GM08714 (cell line): ENCODE results near the gene CLECL1.
A peak's percentile ranks its signal among the peaks of the same experiment; 100 is the strongest.
"Not testable (repeated sequence)": the region's sequence is repeated elsewhere in the genome, so short reads cannot be mapped to it uniquely, and the experiment has no call there.

ENCODE experiments used
- H3K4me3 ChIP-seq: fragments of 200-500 bp; sonication (Bioruptor generic); 2 replicates; pipeline ENCODE4 v1.5.1; 2014; ENCODE audit warnings: mild to moderate bottlenecking, low read length, inconsistent platforms
- ZNF274 ChIP-seq: IDR thresholded peaks from 2 replicates; pipeline ENCODE4 v1.6.1; 2012; ENCODE audit warnings: mild to moderate bottlenecking, low read depth, low read length

Gene CLECL1

DNA sequence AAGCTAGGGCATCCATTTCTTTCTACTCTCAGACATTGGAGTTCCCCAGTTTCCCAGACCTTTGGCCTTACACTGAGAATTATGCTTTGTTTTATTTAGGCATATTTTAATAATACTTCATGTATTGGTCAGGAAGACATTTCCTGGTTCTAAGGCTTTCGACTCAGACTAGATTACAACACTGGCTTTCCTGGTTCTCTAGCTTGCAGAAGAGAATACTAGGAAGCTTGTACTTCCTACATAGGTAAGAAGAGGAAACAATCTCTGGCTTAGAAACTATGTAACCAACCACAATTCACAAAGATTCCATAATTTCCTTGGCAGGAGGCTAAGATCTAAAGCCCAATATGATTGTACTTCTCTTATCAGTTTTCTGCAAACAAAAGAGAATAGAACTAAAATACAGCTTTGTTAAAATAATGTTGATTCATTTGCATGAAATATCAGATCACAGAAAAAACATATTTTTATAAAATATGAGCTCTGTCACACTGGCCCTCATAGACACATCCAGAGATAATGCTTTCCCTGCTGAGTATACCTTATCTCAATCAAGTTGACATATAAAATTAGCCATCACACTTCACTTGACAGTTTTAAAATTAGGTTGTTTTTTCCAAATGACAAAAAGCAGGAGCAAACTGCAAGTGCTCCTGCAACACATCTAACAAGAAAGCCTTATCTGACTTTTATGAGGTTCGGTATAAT, 32.8 kb downstream of the CLECL1 start:
- no peak for TF ChIP-seq ZNF274
- no peak overlapping the region for H3K4me3 ChIP-seq

DNA sequence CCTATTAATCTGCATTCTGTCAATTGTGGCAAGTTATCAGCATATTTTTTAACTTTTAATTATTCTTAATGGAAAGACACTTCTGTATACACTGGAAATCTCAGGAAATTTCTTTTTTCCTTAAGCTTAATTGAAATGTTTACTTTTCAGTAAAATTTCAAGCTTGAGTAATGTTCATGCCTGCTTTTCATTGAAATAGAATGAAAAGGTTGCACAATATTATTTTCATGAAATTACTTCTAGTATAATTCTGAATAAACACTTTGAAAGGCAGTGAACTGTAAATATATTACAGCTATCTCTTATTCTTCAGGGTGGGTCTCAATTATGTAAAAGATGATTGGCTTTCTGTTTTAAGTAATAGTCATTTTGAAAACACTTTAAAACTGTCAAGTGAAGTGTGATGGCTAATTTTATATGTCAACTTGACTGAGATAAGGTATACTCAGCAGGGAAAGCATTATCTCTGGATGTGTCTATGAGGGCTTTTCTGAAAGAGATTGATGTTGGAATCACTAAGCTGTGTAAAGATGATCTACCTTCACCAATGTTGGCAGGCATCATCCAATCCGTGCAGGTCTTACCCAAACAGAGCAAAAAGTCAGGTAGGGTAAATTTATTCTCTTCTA, 33.5 kb downstream of the CLECL1 start:
- H3K4me3 ChIP-seq: no peak overlapping the region
- no peak for TF ChIP-seq ZNF274

GRCh38 chr12:9698681-9699080, 34.2 kb downstream of the CLECL1 start:
- TF ChIP-seq ZNF274: no peak
- no peak overlapping the region for H3K4me3 ChIP-seq

- TF ChIP-seq ZNF274: no peak
- no peak overlapping the region for H3K4me3 ChIP-seq
Observed at GRCh38 chr12:9697619-9698018, 35.3 kb downstream of the CLECL1 start.

- H3K4me3 ChIP-seq: not testable (repeated sequence)
Observed at GRCh38 chr12:9695661-9696060, 37.2 kb downstream of the CLECL1 start.

DNA sequence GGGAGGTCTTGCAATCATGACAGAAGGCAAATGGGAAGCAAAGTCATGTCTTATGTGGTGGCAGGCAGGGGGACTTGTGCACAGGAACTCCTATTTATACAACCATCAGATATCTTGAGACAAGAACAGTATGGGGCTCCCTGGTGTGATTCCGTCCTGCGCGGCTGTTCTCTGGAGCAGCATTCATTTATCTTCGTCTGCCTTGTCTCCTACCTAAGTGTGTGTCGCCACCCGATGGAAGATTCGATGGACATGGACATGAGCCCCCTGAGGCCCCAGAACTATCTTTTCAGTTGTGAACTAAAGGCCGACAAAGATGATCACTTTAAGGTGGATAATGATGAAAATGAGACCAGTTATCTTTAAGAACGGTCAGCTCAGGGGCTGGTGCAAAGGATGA, 37.7 kb downstream of the CLECL1 start:
- not testable (repeated sequence) for H3K4me3 ChIP-seq

- no peak for TF ChIP-seq ZNF274
- H3K4me3 ChIP-seq: no peak overlapping the region
Observed at GRCh38 chr12:9694241-9694640, 38.7 kb downstream of the CLECL1 start.

- TF ChIP-seq ZNF274: no peak
- no peak overlapping the region for H3K4me3 ChIP-seq
Observed at GRCh38 chr12:9692909-9693308, 40.0 kb downstream of the CLECL1 start.

GRCh38 chr12:9687228-9687627, 45.7 kb downstream of the CLECL1 start:
- TF ChIP-seq ZNF274: no peak
- H3K4me3 ChIP-seq: no peak overlapping the region

GRCh38 chr12:9685915-9686314, 47.0 kb downstream of the CLECL1 start:
- TF ChIP-seq ZNF274: no peak
- no peak overlapping the region for H3K4me3 ChIP-seq

- H3K4me3 ChIP-seq: not testable (repeated sequence)
Observed at GRCh38 chr12:9685366-9685765, 47.5 kb downstream of the CLECL1 start.

DNA sequence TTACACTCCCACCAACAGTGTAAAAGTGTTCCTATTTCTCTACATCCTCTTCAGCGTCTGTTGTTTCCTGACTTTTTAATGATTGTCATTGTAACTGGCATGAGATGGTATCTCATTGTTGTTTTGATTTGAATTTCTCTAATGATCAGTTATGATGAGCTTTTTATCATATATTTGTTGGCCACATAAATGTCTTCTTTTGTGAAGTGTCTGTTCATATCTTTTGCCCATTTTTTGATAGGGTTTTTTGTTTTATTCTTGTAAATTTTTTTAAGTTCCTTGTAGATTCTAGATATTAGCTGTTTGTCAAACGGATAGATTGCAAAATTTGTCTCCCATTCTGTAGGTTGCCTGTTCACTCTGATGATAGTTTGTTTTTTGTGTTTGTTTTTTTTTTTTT, 49.9 kb downstream of the CLECL1 start:
- H3K4me3 ChIP-seq: not testable (repeated sequence)

DNA sequence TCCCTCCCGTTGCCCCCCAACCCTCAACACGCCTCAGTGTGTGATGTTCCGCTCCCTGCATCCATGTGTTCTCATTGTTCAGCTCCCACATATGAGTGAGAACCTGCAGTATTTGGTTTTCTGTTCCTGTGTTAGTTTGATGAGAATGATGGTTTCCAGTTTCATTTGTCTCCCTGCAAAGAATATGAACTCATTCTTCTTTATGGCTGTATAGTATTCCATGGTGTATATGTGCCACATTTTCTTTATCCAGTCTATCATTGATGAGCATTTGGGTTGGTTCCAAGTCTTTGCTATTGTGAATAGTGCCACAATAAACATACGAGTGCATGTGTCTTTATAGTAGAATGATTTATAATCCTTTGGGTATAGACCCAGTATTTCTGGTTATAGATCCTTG, 50.4 kb downstream of the CLECL1 start:
- not testable (repeated sequence) for H3K4me3 ChIP-seq

- H3K4me3 ChIP-seq: peak overlapping the region; percentile 70; the same call in 1 of the 2 replicates
- no peak for TF ChIP-seq ZNF274
Observed at GRCh38 chr12:9674226-9674590, 58.7 kb downstream of the CLECL1 start.

DNA sequence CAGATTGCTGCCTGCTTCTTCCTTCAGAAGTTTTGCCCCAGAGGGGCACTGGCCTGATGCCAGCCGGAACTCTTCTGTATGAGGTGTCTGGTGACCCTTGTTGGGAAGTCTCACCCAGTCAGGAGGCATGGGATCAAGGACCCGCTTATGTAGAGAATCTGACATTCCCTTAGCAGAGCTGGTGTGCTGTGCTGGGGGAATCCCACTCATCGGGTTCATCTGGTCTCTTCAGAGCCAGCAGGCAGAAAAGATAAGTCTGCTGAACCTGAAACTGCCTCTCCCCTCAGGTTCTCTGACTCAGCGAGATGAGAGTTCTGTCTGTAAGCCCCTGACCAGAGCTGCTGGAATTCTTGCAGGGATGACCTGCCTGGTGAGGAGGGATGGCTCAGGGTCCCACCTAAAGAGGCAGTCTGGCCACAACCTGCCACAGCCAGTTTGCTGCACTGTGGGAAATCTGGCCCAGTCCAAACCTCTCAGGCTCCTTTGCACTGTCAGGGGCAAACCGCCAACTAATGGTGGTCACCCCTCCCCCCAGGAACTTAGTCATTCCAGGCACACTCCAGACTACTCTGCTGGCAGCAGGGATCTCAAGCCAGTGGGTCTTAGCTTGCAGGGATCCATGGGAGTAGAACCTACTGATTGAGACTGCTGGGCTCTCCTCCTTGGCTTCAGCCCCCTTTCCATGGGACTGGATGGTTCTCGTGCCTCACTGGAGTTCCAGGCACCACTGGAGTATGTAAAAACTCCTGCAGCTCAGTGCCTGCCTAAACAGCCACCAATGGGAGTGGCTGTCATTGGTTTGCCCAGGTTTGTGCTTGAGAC, 59.3 kb downstream of the CLECL1 start:
- no peak for TF ChIP-seq ZNF274
- H3K4me3 ChIP-seq: peak overlapping the region; percentile 70; the same call in 1 of the 2 replicates
